AG09309 (cell line): ENCODE results near the gene WNT3A.
A peak's percentile ranks its signal among the peaks of the same experiment; 100 is the strongest.

Experiments
- DNase-seq: peaks from one replicate; pipeline ENCODE4 v3.0.0-alpha.2; 2010; ENCODE audit warnings: low read depth
- H3K4me3 ChIP-seq: 2 replicates; pipeline ENCODE4 v1.5.1; 2011; ENCODE audit warnings: mild to moderate bottlenecking, low read depth, low read length, moderate library complexity; ENCODE audit not compliant: control insufficient read depth
- TF ChIP-seq, protein P1 (sequence below): IDR thresholded peaks from 2 replicates; pipeline ENCODE4 v1.5.1; 2011; ENCODE audit warnings: mild to moderate bottlenecking, low read depth, low read length, inconsistent platforms; ENCODE audit not compliant: insufficient read depth, control insufficient read depth; ENCODE audit errors: missing control alignments

Gene WNT3A

DNA sequence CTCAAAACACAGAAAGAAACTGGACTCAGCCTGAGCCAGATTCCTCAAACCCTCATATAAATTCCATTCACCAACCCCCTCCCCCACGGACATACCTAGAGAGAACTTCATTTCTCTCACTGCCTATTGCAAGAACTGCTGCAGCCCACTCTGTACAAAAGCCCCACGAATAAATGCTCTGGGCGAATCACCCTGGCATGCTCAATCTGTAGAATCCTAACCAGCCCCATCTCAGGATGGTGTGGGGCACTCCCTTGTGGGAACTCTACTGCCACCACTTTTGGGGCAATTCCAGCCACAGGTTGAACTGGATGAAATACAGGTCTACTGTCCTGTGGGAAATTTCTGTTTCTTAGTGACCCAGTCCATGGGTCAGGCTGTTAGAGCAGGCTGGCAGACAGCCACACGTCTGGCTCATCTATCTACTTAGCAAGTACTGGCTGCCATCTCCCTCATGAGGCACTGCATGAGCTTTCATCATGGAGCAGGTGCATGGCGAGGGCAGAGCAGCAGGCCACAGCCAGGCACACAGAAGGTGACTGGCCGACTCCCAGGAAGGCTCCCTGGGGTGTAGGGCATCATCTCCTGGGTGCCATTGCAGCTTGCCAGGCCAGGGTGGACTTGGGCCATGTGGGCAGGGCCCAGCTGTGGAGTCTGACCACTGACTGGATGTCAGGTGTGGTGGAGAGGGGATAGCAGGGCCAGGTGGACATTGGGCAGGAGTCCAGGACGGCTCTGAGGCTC lies 97.9 kb downstream of the WNT3A start:
- no peak for DNase-seq
- TF ChIP-seq, protein P1, sequence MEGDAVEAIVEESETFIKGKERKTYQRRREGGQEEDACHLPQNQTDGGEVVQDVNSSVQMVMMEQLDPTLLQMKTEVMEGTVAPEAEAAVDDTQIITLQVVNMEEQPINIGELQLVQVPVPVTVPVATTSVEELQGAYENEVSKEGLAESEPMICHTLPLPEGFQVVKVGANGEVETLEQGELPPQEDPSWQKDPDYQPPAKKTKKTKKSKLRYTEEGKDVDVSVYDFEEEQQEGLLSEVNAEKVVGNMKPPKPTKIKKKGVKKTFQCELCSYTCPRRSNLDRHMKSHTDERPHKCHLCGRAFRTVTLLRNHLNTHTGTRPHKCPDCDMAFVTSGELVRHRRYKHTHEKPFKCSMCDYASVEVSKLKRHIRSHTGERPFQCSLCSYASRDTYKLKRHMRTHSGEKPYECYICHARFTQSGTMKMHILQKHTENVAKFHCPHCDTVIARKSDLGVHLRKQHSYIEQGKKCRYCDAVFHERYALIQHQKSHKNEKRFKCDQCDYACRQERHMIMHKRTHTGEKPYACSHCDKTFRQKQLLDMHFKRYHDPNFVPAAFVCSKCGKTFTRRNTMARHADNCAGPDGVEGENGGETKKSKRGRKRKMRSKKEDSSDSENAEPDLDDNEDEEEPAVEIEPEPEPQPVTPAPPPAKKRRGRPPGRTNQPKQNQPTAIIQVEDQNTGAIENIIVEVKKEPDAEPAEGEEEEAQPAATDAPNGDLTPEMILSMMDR = no peak
- no peak overlapping the region for H3K4me3 ChIP-seq

DNA sequence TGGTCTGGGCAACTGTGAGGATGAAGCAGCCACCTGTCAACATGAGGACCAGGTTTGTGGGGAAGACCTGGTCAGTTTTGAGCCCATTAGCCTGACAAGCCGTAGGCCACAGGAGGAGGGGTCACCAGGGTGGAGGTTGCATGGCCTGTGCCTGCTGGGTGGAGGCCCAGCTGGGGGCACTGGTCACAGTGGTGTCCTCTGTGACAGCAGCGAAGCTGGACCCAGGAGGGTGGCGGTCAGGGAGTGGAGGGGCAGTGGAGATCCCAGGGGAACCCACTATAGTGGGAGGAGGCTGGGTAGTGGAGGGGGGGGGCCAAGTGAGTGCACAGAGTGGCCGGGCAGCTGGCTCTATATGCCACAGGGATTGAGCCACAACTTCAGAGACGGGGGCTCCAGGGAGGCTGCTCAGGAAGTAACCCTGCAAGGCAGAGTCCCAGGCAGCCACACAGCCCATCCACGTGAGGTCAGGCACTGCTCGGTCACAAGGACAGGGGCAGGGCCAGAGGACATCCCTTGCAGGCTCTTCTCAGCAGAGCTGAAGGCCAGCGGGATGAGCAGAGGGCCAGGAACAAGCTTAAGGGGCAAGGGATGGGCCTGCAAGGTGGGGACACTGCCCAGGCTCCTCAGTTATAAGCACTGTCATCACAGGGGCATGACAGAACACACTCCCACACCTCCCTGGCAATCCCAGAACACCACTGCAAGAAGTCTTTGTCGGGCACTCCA lies 98.6 kb downstream of the WNT3A start:
- no peak overlapping the region for H3K4me3 ChIP-seq
- TF ChIP-seq, protein P1 = no peak
- no peak for DNase-seq

DNA sequence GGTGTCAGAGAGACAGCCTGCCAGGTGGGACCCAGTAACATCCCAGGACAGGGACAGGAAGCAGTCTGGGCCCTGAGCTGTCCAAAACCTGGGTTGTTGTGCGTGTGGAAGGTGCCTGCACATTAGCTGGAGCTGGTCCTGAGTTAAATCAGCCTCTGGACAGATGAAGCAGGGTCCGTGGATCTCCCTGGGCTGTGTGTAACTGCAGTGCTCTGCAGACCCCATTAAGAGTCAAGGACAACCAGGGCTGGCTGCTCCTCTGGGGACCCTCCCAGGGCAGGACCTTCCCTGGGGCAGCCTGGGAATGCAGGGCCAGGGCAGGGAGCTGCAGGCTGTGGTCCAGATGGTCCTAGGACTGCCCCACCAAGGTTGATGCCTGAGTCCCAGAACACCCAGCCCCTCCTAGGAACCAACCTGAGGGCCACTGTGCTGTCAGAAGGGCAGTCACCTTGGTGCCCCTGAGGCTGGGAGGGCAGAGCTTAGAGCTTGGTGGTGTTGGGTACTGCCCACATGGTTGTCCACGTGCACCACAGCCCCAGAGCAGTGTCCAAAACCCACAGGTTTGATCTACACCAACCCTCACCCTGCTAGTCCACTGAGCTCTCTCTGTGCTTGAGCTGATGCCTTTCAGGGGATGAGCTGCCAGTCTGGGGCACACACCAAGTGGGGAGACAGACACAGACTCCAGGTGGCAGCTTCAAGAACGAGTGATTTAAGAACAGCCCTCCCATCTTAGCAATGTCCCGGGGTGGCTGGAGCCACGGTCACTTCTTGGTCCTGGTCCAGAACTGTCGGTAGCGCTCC lies 99.4 kb downstream of the WNT3A start:
- no peak for DNase-seq
- TF ChIP-seq, protein P1 = no peak
- H3K4me3 ChIP-seq = no peak overlapping the region

DNA sequence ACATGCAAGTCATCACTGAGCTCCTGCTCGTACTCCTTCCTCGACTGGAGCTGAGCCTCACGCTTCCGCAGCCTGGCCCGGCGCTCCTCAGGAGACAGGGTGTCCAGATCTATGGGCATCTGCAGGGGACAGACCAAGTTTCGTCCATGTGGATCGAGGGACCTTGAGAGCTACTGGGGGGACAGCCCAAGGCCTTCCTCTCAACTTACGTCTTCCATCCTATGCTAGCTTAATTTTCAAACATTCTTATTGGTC lies 99.9 kb downstream of the WNT3A start:
- H3K4me3 ChIP-seq = no peak overlapping the region
- TF ChIP-seq, protein P1 = no peak
- no peak for DNase-seq

DNA sequence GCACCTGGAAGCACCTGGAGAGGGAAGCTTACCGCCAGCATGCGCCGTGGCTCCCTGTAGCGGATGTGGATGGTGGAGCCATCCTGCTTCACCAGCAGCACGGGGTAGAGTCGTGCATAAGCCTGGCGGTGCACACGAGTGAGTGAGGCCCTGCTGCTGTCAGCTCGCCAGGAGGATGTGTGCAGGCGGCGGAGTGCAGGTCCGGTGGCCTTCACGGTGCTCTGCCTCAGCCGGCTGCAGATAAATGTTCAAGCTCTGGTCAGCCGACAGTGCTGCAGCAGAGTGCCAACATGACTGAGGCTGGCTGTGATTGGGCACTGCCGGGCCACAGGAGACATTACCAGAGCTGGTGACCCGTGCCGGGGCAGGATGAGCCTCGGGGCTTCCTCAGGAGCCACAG lies 100.8 kb downstream of the WNT3A start:
- TF ChIP-seq, protein P1 = no peak
- no peak for DNase-seq
- H3K4me3 ChIP-seq = no peak overlapping the region

DNA sequence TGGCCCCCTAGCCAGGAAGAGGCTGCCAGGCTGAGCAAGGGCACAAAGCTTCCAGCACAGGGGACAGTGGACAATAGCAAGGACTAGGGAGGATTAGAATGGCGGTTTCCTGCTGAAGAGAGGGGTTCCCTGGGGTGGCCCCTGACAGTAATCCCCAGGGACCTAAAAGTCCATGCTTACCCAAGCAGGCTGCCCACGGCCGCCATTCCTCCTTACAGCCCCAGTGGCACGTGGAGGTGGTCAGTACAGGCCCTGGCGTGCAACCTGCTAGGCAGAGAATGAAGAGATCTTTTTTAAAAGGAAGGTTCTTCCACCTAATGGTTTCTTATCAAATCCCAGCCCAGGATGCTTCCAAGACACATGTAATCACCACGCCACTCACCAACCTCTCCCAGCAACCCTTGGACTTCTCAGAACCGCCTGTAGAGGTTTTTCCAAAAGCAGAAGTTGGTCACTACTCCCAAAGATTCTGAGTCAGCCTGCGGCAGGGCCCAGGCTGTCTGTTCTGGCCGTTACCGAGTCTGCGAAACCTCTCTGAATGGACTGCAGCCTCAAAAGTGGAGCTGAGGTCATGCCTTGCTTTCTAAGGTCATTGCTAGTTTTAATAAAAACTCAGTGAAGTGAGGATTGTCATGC lies 101.4 kb downstream of the WNT3A start:
- TF ChIP-seq, protein P1 = no peak
- no peak for DNase-seq
- H3K4me3 ChIP-seq = peak overlapping the region; percentile 77
